Endothelial cell of umbilical vein (primary cell): ENCODE data around the gene AFAP1L2.

Source experiments
- EZH2 ChIP-seq: IDR thresholded peaks from 2 replicates; pipeline ENCODE4 v1.6.1; 2012; ENCODE audit warnings: borderline replicate concordance, low read depth, mild to moderate bottlenecking, moderate library complexity, low read length, inconsistent platforms; ENCODE audit not compliant: severe bottlenecking
- FOS ChIP-seq: IDR thresholded peaks from 2 replicates; pipeline ENCODE4 v1.6.1; 2011; ENCODE audit warnings: mild to moderate bottlenecking, low read length, moderate library complexity, borderline replicate concordance; ENCODE audit not compliant: insufficient read depth
- GATA2 ChIP-seq: IDR thresholded peaks from 2 replicates; pipeline ENCODE4 v1.7.0; 2011; ENCODE audit warnings: low read depth, mild to moderate bottlenecking, moderate library complexity, mixed read lengths, low read length; ENCODE audit not compliant: insufficient read length, insufficient read depth
- JUN ChIP-seq: IDR thresholded peaks from 2 replicates; pipeline ENCODE4 v1.6.1; 2011; ENCODE audit warnings: borderline replicate concordance, low read depth; ENCODE audit not compliant: insufficient read length, insufficient read depth
- MYC ChIP-seq: IDR thresholded peaks from one replicate; pipeline ENCODE4 v1.6.1; 2011; ENCODE audit warnings: mild to moderate bottlenecking, low read depth, low read length
- POLR2A ChIP-seq: IDR thresholded peaks from 2 replicates; pipeline ENCODE4 v1.6.1; 2012; ENCODE audit warnings: low read depth, mild to moderate bottlenecking, control low read depth, low read length
- POLR2AphosphoS5 ChIP-seq: IDR thresholded peaks from 2 replicates; pipeline ENCODE4 v1.6.1; 2012; ENCODE audit warnings: low read depth, mild to moderate bottlenecking, control low read depth, low read length, moderate library complexity; ENCODE audit not compliant: insufficient read depth
- TF ChIP-seq, protein P1 (sequence below), 2 donors: IDR thresholded peaks; 1 replicate in 1 of 2; 2 replicates in 1 of 2; pipeline ENCODE4 v1.5.1; 2011; ENCODE audit warnings: low read length in 2 of 2, mild to moderate bottlenecking in 2 of 2, moderate library complexity in 2 of 2, control low read depth in 1 of 2, inconsistent platforms in 1 of 2, low read depth in 1 of 2; ENCODE audit not compliant: insufficient read depth in 1 of 2; ENCODE audit errors: extremely low read depth in 1 of 2
- TF ChIP-seq, protein P2 (sequence below): IDR thresholded peaks from 2 replicates; pipeline ENCODE4 v1.6.1; 2011; ENCODE audit not compliant: insufficient read depth, insufficient read length

GRCh38 chr10:114328441-114328812 is 75.9 kb downstream of the AFAP1L2 start:
- TF ChIP-seq, protein P1, sequence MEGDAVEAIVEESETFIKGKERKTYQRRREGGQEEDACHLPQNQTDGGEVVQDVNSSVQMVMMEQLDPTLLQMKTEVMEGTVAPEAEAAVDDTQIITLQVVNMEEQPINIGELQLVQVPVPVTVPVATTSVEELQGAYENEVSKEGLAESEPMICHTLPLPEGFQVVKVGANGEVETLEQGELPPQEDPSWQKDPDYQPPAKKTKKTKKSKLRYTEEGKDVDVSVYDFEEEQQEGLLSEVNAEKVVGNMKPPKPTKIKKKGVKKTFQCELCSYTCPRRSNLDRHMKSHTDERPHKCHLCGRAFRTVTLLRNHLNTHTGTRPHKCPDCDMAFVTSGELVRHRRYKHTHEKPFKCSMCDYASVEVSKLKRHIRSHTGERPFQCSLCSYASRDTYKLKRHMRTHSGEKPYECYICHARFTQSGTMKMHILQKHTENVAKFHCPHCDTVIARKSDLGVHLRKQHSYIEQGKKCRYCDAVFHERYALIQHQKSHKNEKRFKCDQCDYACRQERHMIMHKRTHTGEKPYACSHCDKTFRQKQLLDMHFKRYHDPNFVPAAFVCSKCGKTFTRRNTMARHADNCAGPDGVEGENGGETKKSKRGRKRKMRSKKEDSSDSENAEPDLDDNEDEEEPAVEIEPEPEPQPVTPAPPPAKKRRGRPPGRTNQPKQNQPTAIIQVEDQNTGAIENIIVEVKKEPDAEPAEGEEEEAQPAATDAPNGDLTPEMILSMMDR (IDR thresholded peaks at IDR 0.05; ENCODE audit: extremely low read depth in 1 of 2, insufficient read depth in 1 of 2, low read depth in 1 of 2, low read length in 2 of 2): no peak
- TF ChIP-seq MYC (no peak), EZH2 (no peak), POLR2A (no peak), POLR2AphosphoS5 (no peak), JUN (no peak), GATA2 (no peak), FOS (no peak)
- TF ChIP-seq, protein P2, sequence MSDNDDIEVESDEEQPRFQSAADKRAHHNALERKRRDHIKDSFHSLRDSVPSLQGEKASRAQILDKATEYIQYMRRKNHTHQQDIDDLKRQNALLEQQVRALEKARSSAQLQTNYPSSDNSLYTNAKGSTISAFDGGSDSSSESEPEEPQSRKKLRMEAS: no peak
